T1000 (cell line): Measurements from ENCODE around the gene IL18RAP.

Source experiments
- DNase-seq: peaks from one replicate; lab custom pipeline; 2025; ENCODE audit warnings: mixed read lengths; lab: John Stamatoyannopoulos, UW

The IL18RAP gene

GRCh38 chr2:102498414-102498813, 75.5 kb downstream of the IL18RAP start:
- DNase-seq, result no peak

DNA sequence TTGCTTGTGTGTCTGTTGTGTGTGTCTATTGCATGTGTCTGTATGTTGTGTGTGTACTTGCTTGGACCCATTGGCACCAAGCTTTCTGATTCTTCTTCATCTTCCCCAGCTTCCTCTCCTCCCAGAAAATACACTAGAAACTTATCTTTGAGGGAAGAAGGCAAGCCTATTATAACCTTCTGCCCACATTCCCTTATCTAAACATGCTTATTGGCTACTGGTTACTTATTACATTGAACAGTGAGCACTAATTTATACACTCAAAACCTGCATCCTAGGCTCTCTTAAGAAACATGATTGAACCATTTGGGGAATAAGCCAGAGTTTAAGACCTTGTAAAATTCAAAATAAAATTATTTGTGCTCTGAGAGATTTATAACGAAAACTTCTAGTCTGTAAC, 76.6 kb downstream of the IL18RAP start:
- no peak for DNase-seq
